GM21515 (cell line): ENCODE measurements around the gene PAK4.

ENCODE experiments used
- ATAC-seq: cut with Tn5 transposase; IDR thresholded peaks from one replicate; pipeline ENCODE4 v1.9.1; 2021; ENCODE audit not compliant: unreplicated experiment

The PAK4 gene

DNA sequence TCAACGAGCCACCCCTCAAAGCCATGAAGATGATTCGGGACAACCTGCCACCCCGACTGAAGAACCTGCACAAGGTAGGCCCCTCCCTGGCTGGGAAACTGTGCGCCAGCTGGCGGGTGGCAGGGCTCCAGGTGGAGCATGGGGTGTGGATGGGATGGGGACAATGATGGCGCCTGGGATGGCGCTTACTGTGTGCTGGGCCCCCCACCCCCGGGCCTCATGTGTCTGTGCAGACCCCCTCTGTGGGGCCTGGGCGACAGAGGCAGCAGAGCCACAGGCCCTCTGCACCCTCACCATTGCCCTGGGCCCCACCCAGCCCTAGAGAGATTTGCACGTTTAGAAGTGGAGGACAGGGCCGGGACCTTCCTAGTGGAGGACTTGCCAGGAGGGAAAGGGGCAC is 52.1 kb downstream of the PAK4 start:
- no peak for ATAC-seq

DNA sequence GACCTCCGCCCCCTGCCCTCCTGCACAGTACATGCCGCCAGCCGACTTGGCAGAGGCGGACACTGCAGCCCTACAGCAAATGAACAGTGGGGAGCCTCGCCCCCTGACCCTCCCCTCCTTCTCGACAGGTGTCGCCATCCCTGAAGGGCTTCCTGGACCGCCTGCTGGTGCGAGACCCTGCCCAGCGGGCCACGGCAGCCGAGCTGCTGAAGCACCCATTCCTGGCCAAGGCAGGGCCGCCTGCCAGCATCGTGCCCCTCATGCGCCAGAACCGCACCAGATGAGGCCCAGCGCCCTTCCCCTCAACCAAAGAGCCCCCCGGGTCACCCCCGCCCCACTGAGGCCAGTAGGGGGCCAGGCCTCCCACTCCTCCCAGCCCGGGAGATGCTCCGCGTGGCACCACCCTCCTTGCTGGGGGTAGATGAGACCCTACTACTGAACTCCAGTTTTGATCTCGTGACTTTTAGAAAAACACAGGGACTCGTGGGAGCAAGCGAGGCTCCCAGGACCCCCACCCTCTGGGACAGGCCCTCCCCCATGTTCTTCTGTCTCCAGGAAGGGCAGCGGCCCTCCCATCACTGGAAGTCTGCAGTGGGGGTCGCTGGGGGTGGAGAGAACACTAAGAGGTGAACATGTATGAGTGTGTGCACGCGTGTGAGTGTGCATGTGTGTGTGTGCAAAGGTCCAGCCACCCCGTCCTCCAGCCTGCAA is 52.9 kb downstream of the PAK4 start:
- ATAC-seq, result no peak

DNA sequence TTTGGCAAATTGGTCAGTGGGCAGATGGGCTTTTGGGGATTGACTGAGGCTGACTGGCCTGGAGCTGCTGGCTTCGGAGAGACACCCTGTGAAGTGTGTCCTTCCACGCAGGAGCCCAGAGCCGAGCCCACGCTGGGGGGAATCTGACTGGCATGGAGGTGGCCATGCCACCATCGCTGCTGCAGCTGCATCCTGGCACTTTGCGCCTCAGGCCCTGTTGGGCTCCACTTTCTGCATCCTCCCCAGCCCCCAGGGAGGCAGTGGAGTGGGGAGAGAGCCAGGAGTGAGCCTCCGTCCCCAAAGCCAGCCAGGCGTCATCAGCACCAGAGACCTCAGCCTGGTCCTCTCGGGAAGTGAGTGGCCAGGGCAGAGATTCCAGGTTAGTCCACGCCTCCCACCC is 54.2 kb downstream of the PAK4 start:
- ATAC-seq, result no peak

DNA sequence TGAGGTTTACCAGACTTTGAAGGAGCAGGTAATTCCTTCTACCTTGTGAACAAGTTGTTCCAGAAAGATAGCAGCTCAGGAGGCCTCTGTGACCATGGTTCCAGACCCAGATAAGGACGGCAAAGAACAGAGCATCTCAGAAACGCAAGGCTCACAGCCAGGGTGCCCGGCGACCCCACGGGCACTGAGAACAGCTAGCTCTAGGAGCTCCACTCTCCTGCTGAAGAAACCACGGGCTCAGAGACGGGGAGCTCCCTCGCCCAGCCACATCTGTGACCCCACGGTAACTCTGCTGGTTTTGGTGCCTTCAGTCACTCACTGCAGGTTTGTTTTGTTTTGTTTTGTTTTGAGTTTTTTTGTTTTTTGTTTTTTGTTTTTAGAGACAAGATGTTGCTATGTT is 55.2 kb downstream of the PAK4 start:
- ATAC-seq, result no peak

DNA sequence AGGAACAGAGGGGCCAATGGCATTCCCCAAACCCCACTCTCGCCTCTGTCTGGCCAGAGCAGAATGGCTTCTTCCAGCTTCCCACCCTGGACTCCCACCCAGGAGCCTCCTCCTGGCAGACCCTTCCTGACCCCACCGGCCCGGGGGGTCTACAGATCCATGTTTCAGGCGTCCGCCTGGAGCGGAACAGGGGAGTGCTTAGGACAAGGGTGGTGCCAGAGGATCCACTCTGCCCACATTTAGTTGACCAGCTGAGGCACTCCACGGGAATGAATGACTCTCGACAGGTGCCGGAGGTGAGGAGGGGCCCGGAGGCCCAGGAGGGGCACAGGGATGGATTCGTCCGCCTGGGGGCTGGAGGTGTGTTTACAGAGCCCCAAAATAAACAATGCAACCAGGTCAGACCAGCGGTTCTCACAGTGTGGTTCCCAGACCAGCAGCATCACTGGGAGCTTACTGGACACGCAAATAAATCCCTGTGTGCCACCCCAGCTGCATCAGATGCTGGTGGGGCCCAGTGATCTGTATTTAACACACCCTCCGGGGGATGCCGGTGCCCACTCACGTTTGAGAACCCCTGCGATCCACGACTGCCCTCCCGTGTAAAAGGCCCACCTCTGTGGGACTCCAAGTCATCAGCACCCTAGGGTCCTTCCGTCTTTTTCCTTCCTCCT is 56.1 kb downstream of the PAK4 start:
- ATAC-seq, result no peak

DNA sequence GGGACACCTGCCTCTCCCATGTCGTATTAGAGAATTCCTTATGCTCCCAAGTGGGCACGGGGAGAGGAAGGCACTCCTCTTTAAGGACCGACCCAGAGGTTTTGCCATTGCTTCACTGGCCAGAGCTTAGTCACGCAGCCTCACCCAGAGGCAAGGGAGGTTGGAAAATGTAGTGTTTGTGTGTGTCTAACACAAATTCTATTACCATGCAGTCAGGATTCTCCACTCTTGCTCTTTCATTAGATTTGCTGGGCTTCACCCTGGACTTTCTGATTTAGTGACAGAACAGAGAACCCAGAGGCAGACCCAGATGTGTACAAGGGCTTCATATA is 56.6 kb downstream of the PAK4 start:
- ATAC-seq, result no peak

DNA sequence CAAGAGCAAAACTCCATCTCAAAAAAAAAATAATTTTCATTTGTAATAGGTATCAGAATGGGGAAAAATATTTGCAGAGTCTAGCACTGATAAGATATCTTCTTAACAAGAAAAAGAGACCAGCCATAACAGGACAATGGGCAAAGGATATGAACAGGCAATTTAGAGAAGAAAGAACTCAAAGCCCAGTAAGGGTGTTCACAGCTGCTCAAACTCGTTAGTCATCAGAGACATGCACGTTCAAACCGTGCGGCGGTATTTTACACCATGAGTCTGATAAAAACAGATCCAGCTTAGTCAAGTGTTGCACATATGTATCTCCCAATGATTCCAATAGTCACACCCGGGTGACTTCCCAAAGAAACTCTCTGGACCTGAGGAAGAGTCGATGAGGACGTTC is 57.5 kb downstream of the PAK4 start:
- ATAC-seq, result no peak

DNA sequence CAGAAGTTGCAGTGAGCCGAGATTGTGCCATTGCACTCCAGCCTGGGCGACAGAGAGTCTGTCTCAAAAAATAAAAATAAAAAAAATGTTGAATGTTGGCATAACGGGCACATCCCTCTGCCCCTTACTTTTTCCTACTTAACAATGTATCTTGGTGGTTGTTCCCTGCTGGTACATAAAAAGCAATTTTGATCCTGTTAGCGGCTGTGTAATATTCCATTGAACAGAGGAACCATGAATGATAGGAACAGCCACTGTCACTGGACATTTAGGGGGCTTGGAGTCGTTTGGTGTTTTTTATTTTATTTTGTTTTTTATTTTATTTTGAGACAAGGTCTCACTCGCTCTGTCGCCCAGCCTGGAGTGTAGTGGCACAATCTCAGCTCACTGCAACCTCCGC is 60.8 kb downstream of the PAK4 start:
- ATAC-seq, result no peak

DNA sequence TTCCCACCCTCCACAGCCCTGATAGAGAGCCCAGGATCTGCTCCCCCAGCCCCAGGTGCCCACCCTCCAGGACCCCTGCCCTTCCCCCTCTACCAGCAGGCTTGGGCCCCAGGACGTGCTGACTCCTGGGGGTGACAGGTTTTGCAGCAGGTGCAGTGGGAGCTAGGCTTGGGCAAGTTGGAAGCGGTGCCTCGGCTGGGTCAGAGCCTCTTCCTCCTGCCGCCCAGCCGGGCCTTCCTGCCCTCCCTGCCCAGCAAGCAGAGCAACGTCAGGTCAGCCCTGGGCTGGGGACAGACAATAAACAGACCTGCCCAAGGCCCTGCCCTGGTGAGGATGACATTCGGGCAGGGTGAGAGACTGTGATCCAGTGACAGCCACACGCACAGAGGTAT is 62.0 kb downstream of the PAK4 start:
- no peak for ATAC-seq

DNA sequence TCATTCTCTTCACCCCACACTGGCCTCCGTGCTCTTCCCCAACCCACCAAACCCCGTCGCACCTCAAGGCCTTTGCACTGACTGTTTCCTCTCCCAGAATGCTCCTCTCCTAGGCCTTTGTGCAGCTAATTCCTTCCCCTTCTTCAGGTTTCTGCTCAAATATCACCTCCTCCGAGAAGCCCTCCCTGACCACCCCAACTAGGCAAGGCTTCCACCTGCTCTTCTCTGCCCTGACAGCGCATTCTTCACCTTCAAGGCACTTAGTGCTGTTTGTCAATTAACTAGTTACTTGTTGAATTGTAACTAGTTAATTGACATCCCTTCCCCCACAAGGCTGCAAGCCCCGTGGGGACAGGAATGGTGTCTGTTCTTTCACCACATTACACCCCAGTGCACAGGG is 63.4 kb downstream of the PAK4 start:
- no peak for ATAC-seq

DNA sequence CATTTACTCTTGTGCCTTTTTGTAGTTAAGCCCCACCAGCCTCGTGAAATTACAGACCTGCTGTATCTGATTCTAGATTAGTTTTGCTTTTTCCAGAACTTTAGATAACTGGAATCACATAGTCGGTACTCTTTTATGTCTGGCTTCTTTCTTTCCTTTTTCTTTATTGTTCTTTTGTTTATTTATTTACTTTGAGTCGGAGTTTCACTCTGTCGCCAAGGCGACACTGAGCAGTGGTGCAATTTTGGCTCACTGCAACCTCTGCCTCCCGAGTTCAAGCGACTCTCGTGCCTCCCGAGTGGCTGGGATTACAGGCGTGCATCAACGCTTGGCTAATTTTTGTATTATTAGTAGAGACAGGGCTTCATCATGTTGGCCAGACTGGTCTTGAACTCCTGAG is 65.2 kb downstream of the PAK4 start:
- ATAC-seq, result no peak

DNA sequence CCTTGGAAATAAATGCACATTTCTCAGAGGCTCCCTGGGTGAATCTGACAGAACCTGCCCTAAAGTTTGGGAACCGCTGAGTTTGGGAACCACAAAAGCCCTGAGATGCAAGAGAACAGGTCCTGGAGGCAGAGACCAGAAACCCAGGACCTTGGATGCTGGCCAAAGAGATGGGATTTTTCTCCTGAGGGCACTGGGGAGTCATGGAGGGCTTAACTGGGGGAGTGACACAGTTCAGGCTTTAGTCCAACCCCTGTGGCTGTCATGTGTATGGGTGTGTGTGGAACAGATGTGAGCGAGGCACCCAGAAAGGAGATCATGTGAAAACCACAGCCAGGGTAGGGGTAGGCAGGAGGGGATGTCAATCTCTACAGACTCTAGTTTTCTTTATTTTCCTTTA is 67.3 kb downstream of the PAK4 start:
- no peak for ATAC-seq

DNA sequence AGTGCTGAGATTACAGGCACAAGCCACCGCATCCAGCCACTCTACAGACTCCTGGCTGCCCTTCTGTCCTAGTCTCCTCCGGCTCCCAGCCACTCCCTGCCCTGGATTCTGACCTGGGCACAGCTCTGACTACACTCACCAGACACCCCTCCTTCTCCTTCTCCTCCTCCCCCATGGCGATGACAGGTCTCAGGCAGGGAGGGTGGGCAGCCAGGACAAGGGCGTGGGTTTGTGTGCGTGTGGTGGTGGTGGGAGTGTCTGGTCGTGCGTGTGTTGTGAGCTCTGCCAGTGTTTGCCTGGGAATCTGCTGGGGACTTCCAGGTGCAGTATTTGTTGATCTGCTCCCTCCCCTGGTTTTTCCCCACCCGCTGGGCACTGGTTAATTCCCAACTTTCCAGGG is 68.2 kb downstream of the PAK4 start:
- ATAC-seq, result no peak

DNA sequence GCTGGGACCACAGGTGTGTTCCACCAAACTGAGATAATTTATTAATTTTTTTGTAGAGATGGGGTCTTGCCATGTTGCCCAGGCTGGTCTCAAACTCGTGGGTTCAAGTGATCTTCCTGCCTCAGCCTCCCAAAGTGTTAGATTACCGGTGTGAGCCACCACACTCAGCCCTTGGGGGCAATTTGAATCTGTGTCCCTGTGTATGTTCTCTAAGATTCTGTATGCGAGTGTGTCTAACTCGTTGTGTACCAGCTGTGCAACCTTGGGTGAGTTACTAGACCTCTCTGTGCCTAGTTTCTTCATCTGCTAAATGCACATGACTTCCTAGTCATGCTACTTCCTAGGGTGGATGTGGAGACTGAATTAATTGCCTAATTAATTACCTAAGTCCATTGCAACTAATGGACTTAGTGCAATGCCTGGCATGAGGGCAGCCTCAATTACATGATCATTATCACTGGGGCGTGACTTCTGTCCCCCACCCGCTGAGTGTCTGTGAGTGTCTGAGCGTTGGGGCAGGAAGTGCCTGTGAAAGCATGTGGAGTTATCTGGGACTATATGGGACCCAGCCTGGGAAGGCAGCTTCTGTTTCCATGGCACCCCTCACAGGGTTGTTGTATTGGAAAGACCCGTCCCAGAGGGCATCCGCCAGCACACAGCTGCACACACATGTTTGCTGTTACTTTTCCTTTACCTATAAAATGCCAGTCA is 69.4 kb downstream of the PAK4 start:
- ATAC-seq, result no peak

DNA sequence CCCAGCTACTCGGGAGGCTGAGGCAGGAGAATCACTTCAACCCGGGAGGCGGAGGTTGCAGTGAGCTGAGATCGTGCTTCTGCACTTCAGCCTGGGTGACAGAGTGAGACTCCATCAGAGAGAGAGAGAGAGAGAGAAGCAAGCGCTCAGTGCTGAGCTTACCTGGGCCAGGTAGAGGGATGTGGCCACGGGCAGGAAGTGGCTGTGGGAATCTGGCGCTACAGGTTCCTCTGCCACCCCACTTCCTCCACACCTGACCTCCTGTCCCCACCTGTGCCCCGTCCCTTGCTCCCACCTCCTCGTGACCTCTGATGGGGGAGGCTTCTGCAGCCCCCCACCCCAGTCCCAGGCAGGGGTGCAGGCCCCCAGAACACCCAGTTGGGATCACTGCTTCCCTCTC is 70.2 kb downstream of the PAK4 start:
- ATAC-seq, result no peak

DNA sequence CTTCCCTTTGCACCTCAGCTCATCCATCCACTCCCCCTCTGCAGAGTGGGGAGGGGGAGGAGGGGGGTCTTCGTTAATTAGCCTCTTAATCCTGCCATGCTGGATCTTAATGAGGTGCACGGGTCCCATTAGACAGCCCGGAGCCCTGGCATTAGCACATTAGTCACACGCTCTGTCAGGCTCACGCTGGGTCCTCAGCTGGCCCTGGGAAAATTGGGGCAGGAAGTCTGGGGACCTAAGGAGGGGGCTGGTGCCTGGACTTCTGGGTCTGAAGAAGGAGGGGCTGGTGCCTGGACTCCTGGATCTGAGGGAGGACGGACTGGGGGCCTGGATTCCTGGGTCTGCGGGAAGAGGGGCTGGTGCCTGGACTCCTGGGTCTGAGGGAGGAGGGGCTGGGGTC is 70.7 kb downstream of the PAK4 start:
- no peak for ATAC-seq

DNA sequence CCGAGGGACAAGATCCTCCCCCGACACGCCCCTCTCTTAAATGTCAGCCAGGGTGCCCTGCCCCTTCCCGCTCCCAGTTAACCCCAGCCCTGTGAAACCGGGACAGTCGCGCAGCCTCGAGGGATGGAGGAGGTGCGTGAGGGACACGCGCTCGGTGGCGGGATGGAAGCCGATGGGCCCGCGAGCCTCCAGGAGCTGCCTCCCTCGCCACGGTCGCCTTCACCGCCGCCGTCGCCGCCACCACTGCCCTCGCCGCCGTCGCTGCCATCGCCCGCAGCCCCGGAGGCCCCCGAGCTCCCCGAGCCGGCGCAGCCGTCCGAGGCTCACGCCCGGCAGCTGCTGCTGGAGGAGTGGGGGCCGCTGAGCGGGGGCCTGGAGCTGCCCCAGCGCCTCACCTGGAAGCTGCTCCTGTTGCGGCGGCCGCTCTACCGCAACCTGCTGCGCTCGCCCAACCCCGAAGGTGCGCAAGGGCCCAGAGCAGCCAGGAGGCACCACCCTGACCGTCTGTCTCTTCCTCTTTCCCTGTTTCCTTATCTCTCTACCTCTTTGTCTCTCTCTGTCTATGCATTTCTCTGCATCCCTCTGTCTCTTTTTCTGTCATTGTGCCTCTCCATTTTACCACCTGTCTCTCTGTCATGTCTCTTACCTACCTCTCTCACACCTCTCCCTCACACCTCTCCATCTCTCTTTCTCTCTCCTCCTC is 71.4 kb downstream of the PAK4 start, which contains the start of gene NCCRP1:
Gene NCCRP1, plus strand, starts transcription at position 105 of the 703 bp plus-strand sequence. Its CDS starts 19 bp downstream, at position 124.
- ATAC-seq, result no peak

DNA sequence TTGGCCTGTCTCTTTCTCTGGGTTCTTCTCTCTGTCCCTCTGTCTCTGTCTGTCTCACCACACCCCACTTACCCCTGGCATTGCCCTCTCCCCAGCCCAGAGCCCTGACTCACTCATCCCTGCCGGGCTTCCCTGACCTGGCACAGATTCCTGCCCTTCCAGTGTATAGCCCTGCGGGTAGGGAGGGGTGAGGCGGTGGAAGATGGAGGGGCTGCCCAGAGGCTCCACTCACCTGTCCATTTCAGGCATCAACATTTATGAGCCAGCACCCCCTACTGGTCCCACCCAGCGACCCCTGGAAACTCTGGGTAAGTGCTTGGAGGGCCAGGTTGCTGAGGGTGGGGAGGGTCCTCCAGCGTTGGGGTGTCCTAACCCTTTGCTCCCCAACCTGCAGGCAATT is 72.2 kb downstream of the PAK4 start:
- no peak for ATAC-seq

DNA sequence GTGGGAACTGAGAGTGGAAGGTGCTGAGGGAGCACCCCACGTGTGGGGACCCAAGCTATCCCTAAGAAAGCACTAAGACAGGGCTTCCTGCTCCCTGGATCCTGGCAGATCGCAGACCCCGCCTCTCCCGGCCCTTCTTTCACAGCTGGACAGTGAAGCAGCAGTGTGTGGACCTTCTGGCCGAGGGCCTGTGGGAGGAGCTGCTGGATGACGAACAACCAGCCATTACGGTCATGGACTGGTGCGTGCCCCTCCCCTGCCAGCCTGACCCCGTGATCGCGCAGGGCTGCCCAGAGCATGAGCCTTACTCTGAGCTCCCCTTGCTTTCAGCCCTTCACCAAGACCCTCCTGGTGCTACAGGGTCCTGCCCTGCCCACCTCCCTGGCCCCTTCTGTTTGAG is 73.4 kb downstream of the PAK4 start:
- ATAC-seq, result no peak

DNA sequence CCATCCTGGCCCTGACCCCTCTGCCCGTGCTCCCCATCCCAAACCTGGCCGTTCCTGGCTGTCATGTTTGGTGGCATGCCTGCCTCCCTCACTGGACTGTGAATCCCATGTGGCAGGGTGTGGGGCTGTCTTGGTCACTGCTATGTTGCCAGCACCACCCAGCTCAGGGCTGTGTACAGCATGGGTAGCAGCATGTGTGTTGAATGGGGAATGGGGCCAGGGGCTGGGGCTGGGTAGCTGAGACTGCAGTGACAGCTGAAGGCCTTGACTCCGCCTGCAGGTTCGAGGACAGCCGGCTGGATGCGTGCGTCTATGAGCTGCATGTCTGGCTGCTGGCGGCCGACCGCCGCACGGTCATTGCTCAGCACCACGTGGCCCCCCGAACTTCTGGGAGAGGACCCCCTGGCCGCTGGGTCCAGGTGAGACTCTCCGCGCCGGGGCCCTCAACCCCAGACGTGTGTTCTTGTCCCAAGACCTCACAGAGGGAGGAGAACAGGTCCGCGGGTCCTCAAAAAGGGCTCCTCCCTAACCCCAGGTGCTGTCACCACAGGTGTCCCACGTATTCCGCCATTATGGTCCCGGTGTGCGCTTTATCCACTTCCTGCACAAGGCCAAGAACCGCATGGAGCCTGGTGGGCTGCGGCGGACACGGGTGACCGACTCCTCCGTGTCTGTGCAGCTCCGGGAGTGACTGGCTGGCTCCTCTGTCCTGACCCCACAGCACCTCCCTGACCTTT is 74.6 kb downstream of the PAK4 start:
- ATAC-seq, result no peak

DNA sequence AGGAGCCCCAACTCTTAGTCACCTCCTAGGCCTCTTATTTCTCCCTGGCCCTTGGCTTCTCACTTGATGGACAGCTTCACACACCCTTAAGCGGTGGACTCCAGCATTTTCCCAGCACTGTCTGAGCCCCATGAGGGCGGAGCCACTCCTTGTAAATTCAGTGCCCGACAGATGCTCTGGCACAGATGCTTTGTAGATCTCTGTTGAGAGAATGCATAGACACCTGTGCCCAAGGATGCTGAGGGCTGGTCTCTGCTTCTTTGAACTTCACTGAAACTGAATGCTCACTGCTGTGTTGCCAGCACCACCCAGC is 75.2 kb downstream of the PAK4 start:
- no peak for ATAC-seq
